ENCODE results near the gene PRF1.
A peak's percentile ranks its signal among the peaks of the same experiment; 100 is the strongest.

Gene PRF1

GRCh38 chr10:70559861-70560260, 42.7 kb downstream of the PRF1 start:
- TF ChIP-seq CTCF (conservative IDR thresholded peaks at IDR 0.05; ENCODE audit: low read length), result no peak
- no peak for DNase-seq (ENCODE audit: low read depth)
- no peak overlapping the region for H3K4me3 ChIP-seq (ENCODE audit: low read length)

GRCh38 chr10:70558871-70559810, 43.4 kb downstream of the PRF1 start:
- no peak overlapping the region for H3K4me3 ChIP-seq (ENCODE audit: low read length)
- peak; percentile 22 for DNase-seq (ENCODE audit: low read depth)
- peak; percentile 50 for TF ChIP-seq CTCF (conservative IDR thresholded peaks at IDR 0.05; ENCODE audit: low read length)

- H3K4me3 ChIP-seq (ENCODE audit: low read length), result no peak overlapping the region
- no peak for DNase-seq (ENCODE audit: low read depth)
- TF ChIP-seq CTCF (conservative IDR thresholded peaks at IDR 0.05; ENCODE audit: low read length), result no peak
Observed at GRCh38 chr10:70558295-70558694, 44.2 kb downstream of the PRF1 start.

GRCh38 chr10:70557876-70558275, 44.7 kb downstream of the PRF1 start:
- H3K4me3 ChIP-seq (ENCODE audit: low read length), result no peak overlapping the region
- TF ChIP-seq CTCF (conservative IDR thresholded peaks at IDR 0.05; ENCODE audit: low read length), result no peak
- no peak for DNase-seq (ENCODE audit: low read depth)

GRCh38 chr10:70557086-70557845, 45.3 kb downstream of the PRF1 start:
- no peak overlapping the region for H3K4me3 ChIP-seq (ENCODE audit: low read length)
- no peak for DNase-seq (ENCODE audit: low read depth)
- TF ChIP-seq CTCF (conservative IDR thresholded peaks at IDR 0.05; ENCODE audit: low read length), result no peak

- no peak for DNase-seq (ENCODE audit: low read depth)
- H3K4me3 ChIP-seq (ENCODE audit: low read length), result no peak overlapping the region
- no peak for TF ChIP-seq CTCF (conservative IDR thresholded peaks at IDR 0.05; ENCODE audit: low read length)
Observed at GRCh38 chr10:70555371-70555770, 47.2 kb downstream of the PRF1 start.
